Upper lobe of left lung (tissue), 6 donors: ENCODE measurements around the gene KCNJ18. TPM values are rescaled to one million over a fixed set of nuclear protein-coding genes. Genes with fewer than 3 reads are reported as not detected.
A peak's percentile ranks its signal among the peaks of the same experiment; 100 is the strongest.
"Not testable (repeated sequence)": the region's sequence is repeated elsewhere in the genome, so short reads cannot be mapped to it uniquely, and the experiment has no call there.

Source experiments
- ATAC-seq, 2 donors: fragments of 200-7000 bp; cut with Tn5 transposase; one replicate each; pipeline ENCODE4 v1.9.1; 2022; ENCODE audit warnings: mild to moderate bottlenecking in 2 of 2, moderate library complexity in 2 of 2; ENCODE audit not compliant: low FRiP score in 2 of 2
- DNase-seq, 2 donors: peaks; one replicate each; pipeline ENCODE4 v3.0.0-alpha.2; 2019 to 2020
- H3K27ac ChIP-seq, 4 donors: fragments of 200-600 bp; sonication (generic); one replicate each; pipeline ENCODE4 v1.5.1; 2016 to 2019
- H3K27me3 ChIP-seq, 4 donors: fragments of 200-600 bp; sonication (generic); one replicate each; pipeline ENCODE4 v1.5.1; 2017 to 2019
- H3K36me3 ChIP-seq, 4 donors: fragments of 200-600 bp; sonication (generic); one replicate each; pipeline ENCODE4 v1.5.1; 2016 to 2019
- H3K4me1 ChIP-seq, 4 donors: fragments of 200-600 bp; sonication (generic); one replicate each; pipeline ENCODE4 v1.5.1; 2018 to 2019
- H3K4me3 ChIP-seq, 4 donors: fragments of 200-600 bp; sonication (generic); one replicate each; pipeline ENCODE4 v1.5.1; 2017 to 2019; ENCODE audit warnings: mild to moderate bottlenecking in 2 of 4, moderate library complexity in 1 of 4
- H3K9me3 ChIP-seq, 4 donors: fragments of 200-600 bp; sonication (generic); one replicate each; pipeline ENCODE4 v1.5.1; 2018 to 2019
- WGBS, 2 donors: methylation state at CpG; one replicate each; pipeline ENCODE4 v1.1.5; 2017 to 2018; 5-methylcytosine and 5-hydroxymethylcytosine counted together
- total RNA-seq, 6 donors: library from RNA; depleted of rRNA in 4 of 6; stranded (reverse); fragments of >200 nt in 4 of 6; gene quantifications; one replicate each; pipeline versions ENCODE4 v1.1.0 to v1.2.1, GENCODE V29; 2016 to 2021
- donor health status: DM: no; HTN: no; CAD: no; lungs with moderate emphysema.
- donor health status: DM: no; HTN: yes; CAD: no; lungs with severe emphysema.

Gene KCNJ18
- total RNA-seq, 6 donors from 2014 or later, result not detected

DNA sequence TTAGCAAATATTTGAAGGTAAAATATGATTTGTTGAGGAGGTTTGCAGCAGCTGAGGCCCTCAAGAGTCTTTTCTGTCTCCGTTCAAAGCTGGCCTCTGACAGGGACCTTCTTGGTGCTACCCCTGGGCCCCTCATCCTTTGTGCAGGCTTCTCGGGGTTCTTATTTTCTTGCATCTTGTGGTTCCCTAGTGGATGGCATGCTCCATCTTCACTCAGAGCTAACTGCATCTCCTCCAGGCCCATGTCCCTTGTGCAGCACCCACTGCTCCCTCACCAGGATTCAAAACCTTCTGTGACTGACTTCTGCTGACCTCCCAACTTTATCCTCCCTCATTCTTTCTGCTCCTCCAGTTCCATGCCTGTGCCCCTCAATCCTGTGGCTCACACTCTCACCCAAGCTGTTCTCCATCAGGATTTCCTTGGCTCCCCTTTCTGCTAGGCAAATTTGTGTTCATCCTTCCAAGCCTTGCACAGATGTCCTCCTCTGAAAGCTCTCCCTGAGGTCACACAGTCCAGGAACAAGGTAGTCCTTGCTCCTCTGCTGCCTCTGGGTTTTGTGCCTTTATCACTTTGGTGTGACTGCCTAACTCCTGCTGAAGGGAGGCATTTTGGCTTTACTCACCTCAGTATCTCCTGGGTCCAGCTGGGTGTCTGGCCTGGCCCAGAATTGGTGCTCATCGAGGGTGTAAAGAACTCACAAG is 25.5 kb upstream of the KCNJ18 start:
- WGBS, 2 donors, result 50 to 51% methylated on average over 3 of the region's 3 CpGs
- DNase-seq, H3K36me3 ChIP-seq, H3K4me3 ChIP-seq, ATAC-seq, H3K27ac ChIP-seq, H3K27me3 ChIP-seq, H3K9me3 ChIP-seq, H3K4me1 ChIP-seq: not testable (repeated sequence)

DNA sequence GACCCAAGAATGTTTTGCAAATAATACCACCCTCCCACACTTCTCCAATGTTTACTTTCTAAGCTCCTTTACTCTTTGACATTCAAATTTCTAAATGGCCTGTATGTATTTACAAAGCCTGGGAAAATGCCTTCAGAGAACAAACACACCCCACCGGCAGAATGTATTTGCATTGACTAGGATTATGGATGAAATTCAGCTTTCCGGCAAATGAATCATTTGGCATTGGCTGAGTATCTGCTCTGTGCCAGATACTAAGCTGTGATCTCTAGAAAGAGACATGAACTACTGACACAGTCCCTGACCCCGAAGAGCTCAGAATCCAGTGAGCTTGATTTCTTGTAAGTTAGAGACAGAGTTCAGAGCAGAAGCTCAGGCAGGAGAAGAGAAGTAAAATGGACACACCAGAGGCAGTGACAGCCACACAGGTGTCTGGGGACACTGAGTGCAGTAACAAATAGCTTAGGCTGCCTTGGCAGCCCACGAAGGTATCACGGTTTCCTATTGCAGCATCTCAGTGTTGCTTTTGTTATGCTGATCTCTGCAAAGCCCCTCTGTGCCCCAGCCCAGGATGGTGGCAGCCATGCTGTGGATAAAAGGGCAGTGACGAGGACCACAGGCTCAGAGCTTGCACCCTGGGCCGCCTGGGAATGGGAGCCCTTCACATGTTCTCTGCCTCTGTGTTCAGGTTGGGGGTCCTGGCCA is 24.8 kb upstream of the KCNJ18 start:
- not testable (repeated sequence) for H3K4me1 ChIP-seq, ATAC-seq, DNase-seq, H3K27ac ChIP-seq, H3K27me3 ChIP-seq, H3K9me3 ChIP-seq, H3K36me3 ChIP-seq, H3K4me3 ChIP-seq
- 43 to 54% methylated on average over 7 of the region's 7 CpGs for WGBS, 2 donors

DNA sequence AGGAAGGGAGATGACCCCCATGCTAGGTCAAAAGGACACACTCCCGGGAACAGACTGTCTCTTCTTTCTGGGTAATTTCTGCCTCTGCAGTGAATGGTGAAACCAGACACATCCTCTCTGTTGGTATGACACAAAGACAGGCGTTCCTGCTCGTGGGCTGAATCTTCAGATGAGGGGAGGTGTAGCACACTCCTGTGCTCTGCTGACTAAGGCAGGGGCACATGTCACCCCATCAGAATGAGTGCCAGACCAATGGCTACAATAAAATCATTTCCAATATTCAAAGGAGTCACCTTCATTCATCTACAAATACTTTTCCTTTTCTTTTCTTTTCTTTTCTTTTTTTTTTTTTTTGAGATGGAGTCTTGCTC is 24.2 kb upstream of the KCNJ18 start:
- not testable (repeated sequence) for H3K4me1 ChIP-seq, H3K27me3 ChIP-seq, DNase-seq, H3K27ac ChIP-seq, H3K36me3 ChIP-seq, H3K4me3 ChIP-seq, H3K9me3 ChIP-seq, ATAC-seq
- 65 to 69% methylated on average over 2 to 3 of the region's 3 CpGs for WGBS, 2 donors

DNA sequence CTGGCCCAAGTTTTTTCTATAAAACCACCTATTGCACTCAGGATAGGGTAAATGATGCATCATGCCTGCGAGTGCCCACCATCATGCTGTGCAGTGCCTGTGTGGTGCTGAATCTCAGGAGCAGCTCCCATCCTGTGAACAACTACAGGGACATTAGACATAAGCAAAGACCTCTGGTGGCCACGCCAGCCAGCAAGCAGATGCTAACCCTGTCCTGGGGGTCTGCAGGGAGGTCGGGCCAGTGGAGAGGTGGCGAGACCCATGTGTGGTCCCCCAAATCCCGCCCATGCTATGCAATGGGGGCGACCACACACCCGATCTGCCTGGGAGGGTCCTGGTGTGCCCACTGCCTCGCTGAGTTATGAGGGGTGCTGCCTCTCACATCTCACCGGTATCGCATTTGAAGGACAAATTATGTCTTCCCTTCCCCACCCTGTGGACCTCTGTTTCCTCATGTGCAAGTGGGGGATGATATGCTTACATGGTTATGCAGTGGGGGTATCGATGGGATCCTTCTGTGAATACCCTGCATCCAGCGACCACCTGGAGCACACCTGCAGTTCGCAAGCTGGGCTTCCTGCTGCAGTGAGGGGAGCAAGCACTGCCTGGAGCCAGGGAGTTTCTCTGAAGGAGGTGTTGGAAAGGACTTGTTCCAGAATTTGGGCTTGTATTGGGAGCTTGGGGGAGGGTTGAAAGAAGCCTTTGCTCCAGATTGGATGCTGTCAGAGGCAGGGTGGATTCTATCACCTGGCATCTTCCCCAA is 23.4 kb upstream of the KCNJ18 start:
- H3K9me3 ChIP-seq, H3K4me3 ChIP-seq, H3K36me3 ChIP-seq, H3K4me1 ChIP-seq, ATAC-seq, H3K27me3 ChIP-seq, H3K27ac ChIP-seq: not testable (repeated sequence)
- DNase-seq, result peak in 1 of 2 donors; percentile 51
- WGBS, 2 donors, result 79 to 85% methylated on average over 11 of the region's 13 CpGs

GRCh38 chr17:21669616-21670360 is 22.5 kb upstream of the KCNJ18 start:
- H3K36me3 ChIP-seq, H3K27ac ChIP-seq, H3K9me3 ChIP-seq, H3K4me1 ChIP-seq, H3K4me3 ChIP-seq, H3K27me3 ChIP-seq, ATAC-seq: not testable (repeated sequence)
- DNase-seq, result peak in 1 of 2 donors; percentile 54
- 77 to 79% methylated on average over 7 to 10 of the region's 10 CpGs for WGBS, 2 donors

- not testable (repeated sequence) for H3K27me3 ChIP-seq, DNase-seq, H3K36me3 ChIP-seq, H3K4me3 ChIP-seq, H3K9me3 ChIP-seq, H3K4me1 ChIP-seq, H3K27ac ChIP-seq
- peak; percentile 51 to 55 for ATAC-seq
- WGBS, 2 donors, result 46 to 50% methylated on average over 8 of the region's 8 CpGs
Observed at GRCh38 chr17:21670361-21671155, 21.8 kb upstream of the KCNJ18 start.

DNA sequence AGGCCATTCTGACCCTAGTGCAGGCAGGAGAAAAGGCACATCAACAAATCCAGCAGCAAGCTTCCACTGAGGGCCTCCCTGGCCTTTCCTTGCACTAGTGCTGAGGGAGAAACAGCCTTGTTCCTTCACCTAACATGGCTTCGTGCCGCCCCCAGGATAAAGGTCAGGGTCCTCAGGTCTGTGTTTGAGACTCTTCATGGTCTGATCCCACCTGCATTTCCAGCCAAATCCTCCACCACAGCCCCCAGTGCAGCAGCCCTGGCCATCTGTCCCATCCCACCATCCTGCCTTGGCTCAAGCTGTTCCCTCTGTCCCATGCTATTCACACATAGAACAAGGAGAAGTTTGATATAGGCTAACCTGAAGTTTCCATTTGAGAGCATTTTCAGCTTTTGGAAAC is 20.9 kb upstream of the KCNJ18 start:
- ATAC-seq, H3K27ac ChIP-seq, H3K4me3 ChIP-seq, H3K4me1 ChIP-seq, H3K9me3 ChIP-seq, DNase-seq, H3K27me3 ChIP-seq, H3K36me3 ChIP-seq: not testable (repeated sequence)
- WGBS, 2 donors, result 52 to 67% methylated on average over 2 of the region's 2 CpGs

- 76 to 80% methylated on average over 4 of the region's 4 CpGs for WGBS, 2 donors
- DNase-seq, result not testable (repeated sequence)
Observed at GRCh38 chr17:21671871-21672270, 20.5 kb upstream of the KCNJ18 start.

DNA sequence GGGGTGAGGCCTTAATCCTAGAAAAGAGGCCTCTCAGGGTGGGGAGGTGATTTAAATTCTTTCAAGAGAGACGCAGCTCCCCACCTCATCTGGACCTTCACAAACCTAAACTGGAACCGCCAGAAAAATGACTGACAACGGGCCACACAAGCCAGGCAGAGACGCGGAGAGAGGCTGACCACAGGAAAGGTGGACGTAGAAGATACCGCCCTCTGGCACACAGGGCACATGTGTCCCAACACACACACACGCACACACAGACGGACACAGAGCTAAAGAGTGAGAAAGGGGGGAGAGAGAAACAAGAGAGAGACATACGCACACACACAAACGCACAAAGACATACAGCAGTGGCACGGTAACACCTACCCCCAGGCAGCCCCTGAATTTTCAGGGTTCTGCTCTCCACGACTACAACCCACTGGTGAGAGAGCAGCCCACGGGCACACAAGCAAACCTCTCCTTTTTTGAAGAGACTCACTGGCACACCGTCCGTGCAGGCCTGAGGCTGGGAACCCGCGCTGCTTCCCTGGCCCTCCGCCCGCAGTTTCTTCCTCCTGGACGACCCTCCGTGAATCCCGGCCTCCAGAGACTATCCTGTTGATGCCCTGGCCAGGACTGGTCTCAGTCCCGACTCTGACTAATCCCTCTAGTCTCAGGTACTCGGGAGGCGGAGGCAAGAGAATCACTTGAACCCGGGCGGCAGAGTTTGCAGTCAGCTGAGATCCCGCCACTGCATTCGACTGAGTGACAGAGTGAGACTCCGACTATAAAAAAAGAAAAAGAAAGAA is 18.7 kb upstream of the KCNJ18 start:
- H3K4me1 ChIP-seq, H3K27ac ChIP-seq, H3K9me3 ChIP-seq, H3K4me3 ChIP-seq, H3K36me3 ChIP-seq, ATAC-seq, H3K27me3 ChIP-seq: not testable (repeated sequence)
- DNase-seq, result peak in 1 of 2 donors; percentile 71
- WGBS, 2 donors, result 87 to 90% methylated on average over 31 of the region's 31 CpGs

More at GRCh38 chr17:21671871-21672270, 20.5 kb upstream of the KCNJ18 start:
- H3K4me3 ChIP-seq, H3K27me3 ChIP-seq, H3K27ac ChIP-seq, H3K36me3 ChIP-seq, ATAC-seq, H3K9me3 ChIP-seq, H3K4me1 ChIP-seq: not testable (repeated sequence)
